ENCODE results near the gene ZNF813. TPM values are rescaled to one million over a fixed set of nuclear protein-coding genes. Genes with fewer than 3 reads are reported as not detected.
"Not testable (repeated sequence)": the region's sequence is repeated elsewhere in the genome, so short reads cannot be mapped to it uniquely, and the experiment has no call there.

ZNF813 gene
- polyA plus RNA-seq, 1 donor (not counting 4 experiments of a cell fraction or from before 2014, with no cell fraction given), result 2.5 TPM

GRCh38 chr19:53455828-53456227 is 11.7 kb upstream of the ZNF813 start:
- dilution Hi-C loops (cut with MboI; ENCODE audit: extremely low pct_ligation_motif_present, low sequenced_read_pairs), result no loop called here

DNA sequence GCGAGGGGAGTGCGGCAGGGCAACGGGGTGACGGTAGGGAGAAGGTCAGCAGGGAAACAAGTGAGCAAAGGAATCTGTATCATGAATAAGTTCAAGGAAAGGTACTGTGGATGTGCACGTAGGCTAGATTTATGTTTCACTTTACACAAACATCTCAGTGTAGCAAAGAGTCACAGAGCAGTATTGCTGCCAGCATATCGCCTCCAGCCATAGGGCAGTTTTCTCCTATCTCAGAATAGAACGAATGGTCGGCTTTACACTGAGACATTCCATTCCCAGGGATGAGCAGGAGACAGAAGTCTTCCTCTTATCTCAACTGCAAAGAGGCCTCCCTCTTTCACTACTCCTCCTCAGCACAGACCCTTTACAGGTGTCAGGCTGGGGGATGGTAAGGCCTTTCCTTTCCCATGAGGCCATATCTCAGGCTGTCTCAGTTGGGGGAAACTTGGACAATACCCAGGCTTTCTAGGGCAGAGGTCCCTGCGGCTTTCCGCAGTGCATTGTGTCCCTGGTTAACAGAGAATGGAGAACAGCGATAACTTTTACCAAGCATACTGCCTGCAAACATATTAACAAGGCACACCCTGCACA is 7.3 kb upstream of the ZNF813 start:
- H4K20me1 ChIP-seq (ENCODE audit: control insufficient read depth, extremely low read depth, insufficient read depth, low read length); dilution Hi-C loops (cut with MboI; ENCODE audit: extremely low pct_ligation_motif_present, low sequenced_read_pairs); H3K9ac ChIP-seq (ENCODE audit: control insufficient read depth, extremely low read depth, insufficient read depth, low read length); H2AFZ ChIP-seq (ENCODE audit: control insufficient read depth, low read length); H3K4me3 ChIP-seq (ENCODE audit: control insufficient read depth in 2 of 3, extremely low read depth in 1 of 3, insufficient read depth in 2 of 3, low read depth in 1 of 3, low read length in 3 of 3); H3K9me1 ChIP-seq (ENCODE audit: control insufficient read depth, extremely low read depth, insufficient read depth, low read length); H3K27me3 ChIP-seq (ENCODE audit: control insufficient read depth, extremely low read depth, insufficient read depth, low read length); FAIRE-seq; H3K4me1 ChIP-seq (ENCODE audit: control insufficient read depth, extremely low read depth, insufficient read depth, low read length); H3K27ac ChIP-seq (ENCODE audit: control insufficient read depth, insufficient read depth, low read length); H3K4me2 ChIP-seq (ENCODE audit: control insufficient read depth, extremely low read depth, insufficient read depth, low read depth, low read length); DNase-seq (ENCODE audit: low read depth, low spot score); H3K36me3 ChIP-seq (ENCODE audit: control insufficient read depth in 2 of 2, extremely low read depth in 1 of 2, insufficient read depth in 2 of 2, low read length in 2 of 2); H3K79me2 ChIP-seq (ENCODE audit: control insufficient read depth, insufficient read depth, low read length): not testable (repeated sequence)
- peaks cover 26% of the 10 kb centered on the region for H3K9me3 ChIP-seq (ENCODE audit: control insufficient read depth, low read depth, low read length)

More at GRCh38 chr19:53455828-53456227, 11.7 kb upstream of the ZNF813 start:
- Histone ChIP-seq H4K20me1 (ENCODE audit: control insufficient read depth, extremely low read depth, insufficient read depth, low read length) (no peaks in the 10 kb centered on the region), H3K36me3 (ENCODE audit: control insufficient read depth in 2 of 2, extremely low read depth in 1 of 2, insufficient read depth in 2 of 2, low read length in 2 of 2) (peaks cover 6 to 7% of the 10 kb centered on the region in 2 experiments), H3K79me2 (ENCODE audit: control insufficient read depth, insufficient read depth, low read length) (no peaks in the 10 kb centered on the region), H3K27me3 (ENCODE audit: control insufficient read depth, extremely low read depth, insufficient read depth, low read length) (no peaks in the 10 kb centered on the region), H3K9me1 (ENCODE audit: control insufficient read depth, extremely low read depth, insufficient read depth, low read length) (no peaks in the 10 kb centered on the region), H3K4me2 (ENCODE audit: control insufficient read depth, extremely low read depth, insufficient read depth, low read depth, low read length) (no peak overlapping the region), H3K9me3 (ENCODE audit: control insufficient read depth, low read depth, low read length) (peaks cover 29% of the 10 kb centered on the region), H3K4me3 (ENCODE audit: control insufficient read depth in 2 of 3, extremely low read depth in 1 of 3, insufficient read depth in 2 of 3, low read depth in 1 of 3, low read length in 3 of 3) (no peak overlapping the region), H3K9ac (ENCODE audit: control insufficient read depth, extremely low read depth, insufficient read depth, low read length) (no peak overlapping the region), H3K27ac (ENCODE audit: control insufficient read depth, insufficient read depth, low read length) (no peak overlapping the region), H2AFZ (ENCODE audit: control insufficient read depth, low read length) (no peak overlapping the region), H3K4me1 (ENCODE audit: control insufficient read depth, extremely low read depth, insufficient read depth, low read length) (no peaks in the 10 kb centered on the region)
- no peak for DNase-seq (ENCODE audit: low read depth, low spot score)
- TF ChIP-seq EZH2 (IDR thresholded peaks at IDR 0.05; ENCODE audit: low read length), result no peak
- no peak for TF ChIP-seq CTCF (optimal IDR thresholded peaks at IDR 0.05 in 1 of 3, IDR thresholded peaks at IDR 0.05 in 1 of 3, conservative IDR thresholded peaks at IDR 0.05 in 1 of 3; ENCODE audit: extremely low read depth in 1 of 3, insufficient read depth in 2 of 3, low read length in 3 of 3)
- no peak for FAIRE-seq

GRCh38 chr19:53461866-53462265 is 5.7 kb upstream of the ZNF813 start:
- Histone ChIP-seq H3K27me3 (ENCODE audit: control insufficient read depth, extremely low read depth, insufficient read depth, low read length) (no peaks in the 10 kb centered on the region), H2AFZ (ENCODE audit: control insufficient read depth, low read length) (no peak overlapping the region), H3K4me2 (ENCODE audit: control insufficient read depth, extremely low read depth, insufficient read depth, low read depth, low read length) (no peak overlapping the region), H3K79me2 (ENCODE audit: control insufficient read depth, insufficient read depth, low read length) (no peaks in the 10 kb centered on the region), H3K9me3 (ENCODE audit: control insufficient read depth, low read depth, low read length) (peaks cover 11% of the 10 kb centered on the region), H3K9ac (ENCODE audit: control insufficient read depth, extremely low read depth, insufficient read depth, low read length) (no peak overlapping the region), H3K4me1 (ENCODE audit: control insufficient read depth, extremely low read depth, insufficient read depth, low read length) (no peaks in the 10 kb centered on the region), H3K4me3 (ENCODE audit: control insufficient read depth in 2 of 3, extremely low read depth in 1 of 3, insufficient read depth in 2 of 3, low read depth in 1 of 3, low read length in 3 of 3) (no peak overlapping the region), H3K27ac (ENCODE audit: control insufficient read depth, insufficient read depth, low read length) (no peak overlapping the region), H4K20me1 (ENCODE audit: control insufficient read depth, extremely low read depth, insufficient read depth, low read length) (no peaks in the 10 kb centered on the region), H3K36me3 (ENCODE audit: control insufficient read depth in 2 of 2, extremely low read depth in 1 of 2, insufficient read depth in 2 of 2, low read length in 2 of 2) (no peaks in the 10 kb centered on the region), H3K9me1 (ENCODE audit: control insufficient read depth, extremely low read depth, insufficient read depth, low read length) (no peaks in the 10 kb centered on the region)
- dilution Hi-C loops (cut with MboI; ENCODE audit: extremely low pct_ligation_motif_present, low sequenced_read_pairs), result no loop called here
- FAIRE-seq, result no peak
- no peak for TF ChIP-seq CTCF (optimal IDR thresholded peaks at IDR 0.05 in 1 of 3, IDR thresholded peaks at IDR 0.05 in 1 of 3, conservative IDR thresholded peaks at IDR 0.05 in 1 of 3; ENCODE audit: extremely low read depth in 1 of 3, insufficient read depth in 2 of 3, low read length in 3 of 3)
- TF ChIP-seq EZH2 (IDR thresholded peaks at IDR 0.05; ENCODE audit: low read length), result no peak
- no peak for DNase-seq (ENCODE audit: low read depth, low spot score)

Data from keratinocyte (primary cell).